Sigmoid colon (tissue), 7 donors: ENCODE measurements around the gene PIP5KL1. TPM values are rescaled to one million over a fixed set of nuclear protein-coding genes. Genes with fewer than 3 reads are reported as not detected.

ENCODE experiments used
- DNase-seq: peaks from one replicate; pipeline ENCODE4 v3.0.0-alpha.2; 2019
- H3K27ac ChIP-seq, 4 donors: fragments of 200-600 bp; sonication (generic); one replicate each; pipeline ENCODE4 v1.5.1; 2016 to 2019; ENCODE audit warnings: mild to moderate bottlenecking in 1 of 4
- H3K27me3 ChIP-seq, 3 donors: fragments of 200-600 bp; sonication (generic); one replicate each; pipeline ENCODE4 v1.5.1; 2019; ENCODE audit warnings: mild to moderate bottlenecking in 1 of 3
- H3K36me3 ChIP-seq, 4 donors: fragments of 200-600 bp; sonication (generic); one replicate each; pipeline ENCODE4 v1.5.1; 2016 to 2019
- H3K4me1 ChIP-seq, 4 donors: fragments of 200-600 bp; sonication (generic); one replicate each; pipeline ENCODE4 v1.5.1; 2017 to 2019
- H3K4me3 ChIP-seq, 4 donors: fragments of 200-600 bp; sonication (generic); one replicate each; pipeline ENCODE4 v1.5.1; 2017 to 2019; ENCODE audit warnings: mild to moderate bottlenecking in 2 of 4, moderate library complexity in 1 of 4
- H3K9me3 ChIP-seq, 4 donors: fragments of 200-600 bp in 3 of 4; sonication (generic) in 3 of 4; one replicate each; pipeline versions ENCODE4 v1.5.1 to v1.6.1; 2013 to 2019
- CTCF ChIP-seq, 4 experiments: fragments of 450-650 bp in 3 of 4; fragments of 200-600 bp in 1 of 4; IDR thresholded peaks; one replicate each; pipeline ENCODE4 v1.5.1; 2016 to 2019; ENCODE audit warnings: antibody characterized with exemption in 4 of 4, mild to moderate bottlenecking in 3 of 4, moderate library complexity in 2 of 4
- EP300 ChIP-seq, 4 donors: sonication (generic); formaldehyde crosslinking; IDR thresholded peaks; one replicate each; pipeline ENCODE4 v1.6.1; 2017; ENCODE audit warnings: antibody characterized with exemption in 4 of 4
- POLR2A ChIP-seq, 2 donors: fragments of 450-650 bp; IDR thresholded peaks; one replicate each; pipeline ENCODE4 v1.6.1; 2016; ENCODE audit warnings: antibody characterized with exemption in 2 of 2, mild to moderate bottlenecking in 2 of 2, moderate library complexity in 2 of 2
- POLR2AphosphoS5 ChIP-seq, 4 donors: sonication (generic); formaldehyde crosslinking; IDR thresholded peaks; one replicate each; pipeline ENCODE4 v1.6.1; 2017; ENCODE audit warnings: antibody characterized with exemption in 4 of 4
- WGBS, 2 donors: extraction: QIAGEN DNeasy Blood & Tissue Kit; methylation state at CpG; one replicate each; pipeline ENCODE4 v1.1.7; 2013; 5-methylcytosine and 5-hydroxymethylcytosine counted together
- intact Hi-C: fragments of 100-400 bp; cut with DNase I; formaldehyde crosslinking; loops from one replicate; pipeline ENCODE4 v1.15.1; 2023
- polyA plus RNA-seq, 3 donors: library from polyadenylated mRNA; stranded (reverse); fragments of 200-250 nt; gene quantifications; one replicate each; pipeline ENCODE4 v1.2.3, GENCODE V29; 2013
- total RNA-seq, 4 donors: library from RNA; depleted of rRNA; stranded (reverse); fragments of >200 nt; gene quantifications; one replicate each; pipeline ENCODE4 v1.1.0, GENCODE V29; 2016
- donor health status: healthy with polysubstance abuse.
- donor health status: Bipolar disorder and iron deficiency.
- donor health status: healthy.

The PIP5KL1 gene
- total and polyA plus RNA-seq, 7 donors, result 0.16 to 4.2 (median 2.1) TPM; not detected in 1

- peaks cover 12 to 36% (median 23%) of the 10 kb centered on the region in 4 donors for H3K36me3 ChIP-seq
These were observed 10.0 kb upstream of the PIP5KL1 start for GRCh38 chr9:127940593-127940992.

GRCh38 chr9:127938298-127938690 lies 7.7 kb upstream of the PIP5KL1 start:
- H3K4me1 ChIP-seq, result peaks cover 0 to 44% (median 39%) of the 10 kb centered on the region in 4 donors
- no peak for DNase-seq
- H3K4me3 ChIP-seq, result peak overlapping the region; percentile 57 to 75 (median 72)
- no peaks in the 10 kb centered on the region for H3K9me3 ChIP-seq
- intact Hi-C loops, result no loop called here
- 32 to 44% methylated on average over 25 of the region's 25 CpGs for WGBS, 2 donors
- no peaks in the 10 kb centered on the region for H3K27me3 ChIP-seq
- TF ChIP-seq POLR2AphosphoS5 (IDR thresholded peaks at IDR 0.05) (peak in 2 of 4 donors; percentile 4 to 42), POLR2A (IDR thresholded peaks at IDR 0.05) (no peak), EP300 (IDR thresholded peaks at IDR 0.05) (no peak)
- H3K27ac ChIP-seq, result peak overlapping the region; percentile 66 to 77 (median 71)
- H3K36me3 ChIP-seq, result peaks cover 0 to 30% (median 12%) of the 10 kb centered on the region in 4 donors

More at GRCh38 chr9:127940593-127940992, 10.0 kb upstream of the PIP5KL1 start:
- DNase-seq, result no peak
- intact Hi-C loops, result no loop called here
- no peaks in the 10 kb centered on the region for H3K27me3 ChIP-seq
- TF ChIP-seq CTCF (IDR thresholded peaks at IDR 0.05) (no peak), POLR2A (IDR thresholded peaks at IDR 0.05) (no peak), POLR2AphosphoS5 (IDR thresholded peaks at IDR 0.05) (no peak), EP300 (IDR thresholded peaks at IDR 0.05) (no peak)
- H3K9me3 ChIP-seq, result no peaks in the 10 kb centered on the region
- H3K4me1 ChIP-seq, result peaks cover 0 to 52% (median 48%) of the 10 kb centered on the region in 4 donors
- no peak overlapping the region for H3K4me3 ChIP-seq
- no peak overlapping the region for H3K27ac ChIP-seq
- WGBS, 2 donors, result 93 to 96% methylated on average over 4 of the region's 4 CpGs

- peak within 1 kb of the TSS; percentile 66 to 77 (median 71) for H3K27ac ChIP-seq
- intact Hi-C loops, result no loop called here
- H3K9me3 ChIP-seq, result no peaks in the 10 kb centered on the region
- no peaks in the 10 kb centered on the region for H3K27me3 ChIP-seq
- TF ChIP-seq POLR2AphosphoS5 (IDR thresholded peaks at IDR 0.05) (peak; percentile 69 to 88 (median 78)), POLR2A (IDR thresholded peaks at IDR 0.05) (peak in 1 of 2 donors; percentile 55), CTCF (IDR thresholded peaks at IDR 0.05) (no peak)
- H3K4me3 ChIP-seq, result peak within 1 kb of the TSS; percentile 57 to 75 (median 72)
- peak; percentile 92 for DNase-seq
- peaks cover 0 to 30% (median 10%) of the 10 kb centered on the region in 4 donors for H3K36me3 ChIP-seq
- peaks cover 0 to 38% (median 35%) of the 10 kb centered on the region in 4 donors for H3K4me1 ChIP-seq
- 4 to 5% methylated on average over 60 of the region's 60 CpGs for WGBS, 2 donors
These were observed 7.1 kb upstream of the PIP5KL1 start, which contains the start of gene DPM2 for GRCh38 chr9:127937388-127938297. Gene DPM2 (minus strand): TSS chr9:127937854. CDS start chr9:127937820, 34 bp downstream.

GRCh38 chr9:127937056-127937387 lies 6.4 kb upstream of the PIP5KL1 start:
- Histone ChIP-seq H3K27me3 (no peaks in the 10 kb centered on the region), H3K9me3 (no peaks in the 10 kb centered on the region), H3K4me3 (peak overlapping the region; percentile 57 to 75 (median 72)), H3K4me1 (peaks cover 0 to 32% (median 29%) of the 10 kb centered on the region in 4 donors), H3K27ac (peak overlapping the region; percentile 66 to 77 (median 71)), H3K36me3 (peaks cover 0 to 23% (median 5%) of the 10 kb centered on the region in 4 donors)
- no peak for TF ChIP-seq POLR2AphosphoS5 (IDR thresholded peaks at IDR 0.05)
- TF ChIP-seq POLR2A (IDR thresholded peaks at IDR 0.05), result no peak
- no peak for TF ChIP-seq CTCF (IDR thresholded peaks at IDR 0.05)
- TF ChIP-seq EP300 (IDR thresholded peaks at IDR 0.05), result no peak
- intact Hi-C loops, result no loop called here
- DNase-seq, result no peak
- WGBS, 2 donors, result 7 to 14% methylated on average over 7 of the region's 7 CpGs

GRCh38 chr9:127936347-127936852 lies 5.8 kb upstream of the PIP5KL1 start:
- DNase-seq, result no peak
- no peaks in the 10 kb centered on the region for H3K9me3 ChIP-seq
- peaks cover 0 to 33% (median 30%) of the 10 kb centered on the region in 4 donors for H3K4me1 ChIP-seq
- intact Hi-C loops, result no loop called here
- peaks cover 0 to 6% (median 0%) of the 10 kb centered on the region in 3 donors for H3K27me3 ChIP-seq
- TF ChIP-seq EP300 (IDR thresholded peaks at IDR 0.05) (no peak), POLR2AphosphoS5 (IDR thresholded peaks at IDR 0.05) (no peak), POLR2A (IDR thresholded peaks at IDR 0.05) (no peak), CTCF (IDR thresholded peaks at IDR 0.05) (no peak)
- H3K36me3 ChIP-seq, result peaks cover 0 to 17% (median 5%) of the 10 kb centered on the region in 4 donors
- H3K27ac ChIP-seq, result no peak overlapping the region
- 81 to 86% methylated on average over 14 of the region's 14 CpGs for WGBS, 2 donors
- peak overlapping the region in 2 of 4 donors; percentile 71 to 72 for H3K4me3 ChIP-seq
